ENCODE measurements around the gene KIF26B.

DNA sequence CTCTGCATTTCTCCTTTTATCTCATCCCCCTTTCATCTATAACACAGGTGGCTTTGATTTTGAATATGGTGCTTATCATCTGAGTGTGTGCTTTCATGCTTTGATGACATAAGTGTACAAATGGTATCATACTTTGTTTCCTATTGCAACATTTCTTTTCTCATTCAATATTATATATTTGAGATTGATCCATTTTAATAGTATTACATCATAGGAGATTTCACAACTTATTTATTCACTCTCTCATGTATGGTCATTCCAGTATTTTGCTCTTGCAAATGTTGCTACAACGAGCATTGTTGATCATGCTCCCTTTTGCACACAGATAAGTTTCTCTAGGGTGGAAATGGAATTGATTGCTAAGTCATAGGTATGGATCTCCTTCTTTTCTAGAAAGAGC, 302.8 kb downstream of the KIF26B start:
- TF ChIP-seq, protein P1, sequence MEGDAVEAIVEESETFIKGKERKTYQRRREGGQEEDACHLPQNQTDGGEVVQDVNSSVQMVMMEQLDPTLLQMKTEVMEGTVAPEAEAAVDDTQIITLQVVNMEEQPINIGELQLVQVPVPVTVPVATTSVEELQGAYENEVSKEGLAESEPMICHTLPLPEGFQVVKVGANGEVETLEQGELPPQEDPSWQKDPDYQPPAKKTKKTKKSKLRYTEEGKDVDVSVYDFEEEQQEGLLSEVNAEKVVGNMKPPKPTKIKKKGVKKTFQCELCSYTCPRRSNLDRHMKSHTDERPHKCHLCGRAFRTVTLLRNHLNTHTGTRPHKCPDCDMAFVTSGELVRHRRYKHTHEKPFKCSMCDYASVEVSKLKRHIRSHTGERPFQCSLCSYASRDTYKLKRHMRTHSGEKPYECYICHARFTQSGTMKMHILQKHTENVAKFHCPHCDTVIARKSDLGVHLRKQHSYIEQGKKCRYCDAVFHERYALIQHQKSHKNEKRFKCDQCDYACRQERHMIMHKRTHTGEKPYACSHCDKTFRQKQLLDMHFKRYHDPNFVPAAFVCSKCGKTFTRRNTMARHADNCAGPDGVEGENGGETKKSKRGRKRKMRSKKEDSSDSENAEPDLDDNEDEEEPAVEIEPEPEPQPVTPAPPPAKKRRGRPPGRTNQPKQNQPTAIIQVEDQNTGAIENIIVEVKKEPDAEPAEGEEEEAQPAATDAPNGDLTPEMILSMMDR (IDR thresholded peaks at IDR 0.05; ENCODE audit: low read length), result no peak
- TF ChIP-seq EZH2 (optimal IDR thresholded peaks at IDR 0.05; ENCODE audit: low read depth, low read length) (no peak), EZH2phosphoT487 (IDR thresholded peaks at IDR 0.05; ENCODE audit: low read length) (no peak)

All from MM.1S (cell line).